GM20000 (cell line): ENCODE results near the gene CLEC2D.
"Not testable (repeated sequence)": the region's sequence is repeated elsewhere in the genome, so short reads cannot be mapped to it uniquely, and the experiment has no call there.

Experiments
- DNase-seq: peaks from one replicate; pipeline ENCODE4 v3.0.0; 2012; ENCODE audit warnings: low spot score
- TF ChIP-seq, protein P1 (sequence below): IDR thresholded peaks from 2 replicates; pipeline ENCODE4 v1.5.1; 2012; ENCODE audit warnings: mild to moderate bottlenecking, control low read depth; ENCODE audit errors: extremely low read depth, missing control alignments

The CLEC2D gene

DNA sequence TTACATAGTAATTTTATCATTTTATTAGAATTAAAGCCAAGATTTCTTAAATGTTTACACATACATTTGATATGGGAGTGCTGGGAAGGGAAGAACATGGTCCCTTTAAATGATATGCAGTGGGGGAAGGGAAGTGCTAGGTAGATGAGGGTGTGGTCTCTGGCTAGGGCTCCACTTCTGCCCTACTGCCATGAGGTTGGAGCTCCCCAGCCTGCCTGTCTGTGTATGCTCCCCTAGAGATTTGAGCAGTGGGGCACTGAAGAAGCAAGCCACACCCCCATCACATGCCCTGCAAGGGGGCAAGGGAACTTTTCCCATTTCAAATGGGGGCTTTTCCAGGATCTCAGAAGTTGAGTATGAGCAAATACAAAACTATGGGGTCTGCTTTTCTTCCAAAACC is 37.8 kb downstream of the CLEC2D start:
- TF ChIP-seq, protein P1, sequence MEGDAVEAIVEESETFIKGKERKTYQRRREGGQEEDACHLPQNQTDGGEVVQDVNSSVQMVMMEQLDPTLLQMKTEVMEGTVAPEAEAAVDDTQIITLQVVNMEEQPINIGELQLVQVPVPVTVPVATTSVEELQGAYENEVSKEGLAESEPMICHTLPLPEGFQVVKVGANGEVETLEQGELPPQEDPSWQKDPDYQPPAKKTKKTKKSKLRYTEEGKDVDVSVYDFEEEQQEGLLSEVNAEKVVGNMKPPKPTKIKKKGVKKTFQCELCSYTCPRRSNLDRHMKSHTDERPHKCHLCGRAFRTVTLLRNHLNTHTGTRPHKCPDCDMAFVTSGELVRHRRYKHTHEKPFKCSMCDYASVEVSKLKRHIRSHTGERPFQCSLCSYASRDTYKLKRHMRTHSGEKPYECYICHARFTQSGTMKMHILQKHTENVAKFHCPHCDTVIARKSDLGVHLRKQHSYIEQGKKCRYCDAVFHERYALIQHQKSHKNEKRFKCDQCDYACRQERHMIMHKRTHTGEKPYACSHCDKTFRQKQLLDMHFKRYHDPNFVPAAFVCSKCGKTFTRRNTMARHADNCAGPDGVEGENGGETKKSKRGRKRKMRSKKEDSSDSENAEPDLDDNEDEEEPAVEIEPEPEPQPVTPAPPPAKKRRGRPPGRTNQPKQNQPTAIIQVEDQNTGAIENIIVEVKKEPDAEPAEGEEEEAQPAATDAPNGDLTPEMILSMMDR = no peak
- DNase-seq = no peak

- TF ChIP-seq, protein P1 = peak; percentile 67
Observed at GRCh38 chr12:9707864-9708808, 38.6 kb downstream of the CLEC2D start.

DNA sequence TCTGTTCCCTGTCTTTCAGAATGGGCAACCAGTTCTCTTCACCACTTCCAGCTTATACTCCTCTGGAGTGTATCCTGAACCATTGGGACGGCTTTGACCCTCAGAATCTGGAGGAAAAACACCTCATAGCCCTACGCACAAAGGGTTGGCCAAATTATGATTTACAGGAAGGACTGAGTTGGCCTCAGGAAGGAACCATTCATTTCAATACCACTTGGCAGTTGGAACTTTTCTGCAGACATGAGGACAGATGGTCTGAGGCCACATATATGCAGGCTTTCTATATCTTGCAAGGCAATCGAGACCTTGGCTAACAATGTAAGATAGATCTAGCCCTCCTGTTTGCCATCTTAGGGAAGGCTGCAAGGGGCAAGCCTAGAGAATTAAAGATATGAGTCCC is 39.3 kb downstream of the CLEC2D start:
- TF ChIP-seq, protein P1 = no peak
- DNase-seq = no peak

More at GRCh38 chr12:9707864-9708808, 38.6 kb downstream of the CLEC2D start:
- no peak for DNase-seq

DNA sequence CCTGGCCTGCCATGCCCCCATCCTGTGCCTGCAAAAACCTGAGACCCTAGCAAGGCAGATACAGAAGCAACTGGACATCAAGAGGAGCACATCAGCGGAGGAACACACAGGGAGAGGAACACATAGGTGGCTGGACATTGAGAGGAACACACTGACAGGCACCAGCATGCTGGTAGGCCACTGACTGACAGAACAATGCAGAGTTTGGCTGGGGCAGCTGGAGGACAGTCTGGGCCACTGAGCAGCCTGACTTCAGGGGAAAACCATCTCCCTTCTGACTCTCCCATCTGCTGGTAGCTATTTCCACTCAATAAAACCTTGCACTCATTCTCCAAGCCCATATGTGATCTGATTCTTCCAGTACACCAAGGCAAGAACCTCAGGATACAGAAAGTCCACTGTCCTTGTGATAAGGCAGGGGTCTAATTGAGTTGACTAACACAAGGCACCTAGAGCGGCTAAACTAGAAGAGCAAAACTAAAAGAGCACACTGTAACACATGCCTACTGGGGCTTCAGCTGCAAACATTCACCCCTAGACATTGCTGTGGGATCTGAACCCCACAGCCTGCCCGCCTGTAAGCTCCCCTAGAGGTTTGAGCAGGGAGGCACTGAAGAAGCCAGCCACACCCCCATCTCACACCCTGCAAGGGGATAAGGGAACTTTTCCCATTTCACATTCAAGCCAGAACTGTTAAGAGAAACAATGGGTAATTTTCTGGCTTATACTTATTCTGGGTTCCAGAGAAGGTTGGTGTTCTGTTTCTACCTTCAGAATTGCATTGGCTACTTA is 41.3 kb downstream of the CLEC2D start:
- DNase-seq = no peak
- TF ChIP-seq, protein P1 = no peak

- DNase-seq = no peak
- TF ChIP-seq, protein P1 = no peak
Observed at GRCh38 chr12:9711664-9712063, 42.2 kb downstream of the CLEC2D start.

DNA sequence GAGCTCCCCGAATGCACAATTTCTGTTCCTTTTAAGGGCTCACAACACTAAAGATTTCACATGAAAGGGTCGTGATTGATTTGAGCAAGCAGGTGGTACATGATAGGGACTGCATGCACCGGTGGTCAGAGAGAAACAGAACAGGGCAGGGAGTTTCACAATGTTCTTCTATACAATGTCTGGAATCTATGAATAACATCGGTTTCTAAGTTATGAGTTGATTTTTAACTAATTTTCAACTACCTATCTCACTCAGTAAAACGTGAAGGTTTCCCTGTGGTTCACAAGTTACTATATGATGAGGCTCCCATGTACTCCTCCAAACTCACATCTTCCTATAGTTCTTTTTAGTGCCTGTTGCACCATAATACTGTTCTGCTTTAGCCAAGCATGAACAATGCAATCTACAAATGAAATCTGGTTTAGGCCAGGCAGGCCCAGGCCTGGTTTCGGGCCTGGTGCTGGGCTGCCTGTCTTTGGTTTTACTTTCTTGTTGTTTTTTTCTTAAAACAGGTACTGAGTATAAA is 43.6 kb downstream of the CLEC2D start:
- not testable (repeated sequence) for DNase-seq

- TF ChIP-seq, protein P1 = no peak
- no peak for DNase-seq
Observed at GRCh38 chr12:9717070-9717925, 47.8 kb downstream of the CLEC2D start.
